K562 (cell line): Measurements from ENCODE around the gene RNF217. TPM values are rescaled to one million over a fixed set of nuclear protein-coding genes. Genes with fewer than 3 reads are reported as not detected.
A peak's percentile ranks its signal among the peaks of the same experiment; 100 is the strongest.

Source experiments
- ARID3B ChIP-seq: fragments of 250-450 bp; sonication (Bioruptor Pico); IDR thresholded peaks from 2 replicates; pipeline ENCODE4 v1.4.0; 2020; ENCODE audit warnings: borderline replicate concordance
- ATF1 ChIP-seq, 2 experiments: fragments of 450-650 bp in 1 of 2; IDR thresholded peaks; 2 replicates each; pipeline ENCODE4 v1.6.1; 2016; ENCODE audit warnings: missing compliant biosample characterization in 1 of 2, missing genetic modification characterization in 1 of 2
- CCNT2 ChIP-seq: IDR thresholded peaks from 2 replicates; pipeline ENCODE4 v1.6.1; 2011; ENCODE audit warnings: borderline replicate concordance, low read depth, mild to moderate bottlenecking, moderate library complexity, mixed read lengths, low read length; ENCODE audit not compliant: insufficient read length; ENCODE audit errors: extremely low read depth
- CHD7 ChIP-seq: fragments of 200-600 bp; sonication (generic); IDR thresholded peaks from one replicate; pipeline ENCODE4 v1.6.1; 2012; ENCODE audit warnings: mild to moderate bottlenecking, low read depth, low read length, inconsistent platforms
- ETS1 ChIP-seq: conservative IDR thresholded peaks from 2 replicates; pipeline ENCODE4 v1.6.1; 2011; ENCODE audit warnings: low read depth, mild to moderate bottlenecking, low read length; ENCODE audit not compliant: control insufficient read depth
- HDAC2 ChIP-seq: fragments of 450-650 bp; IDR thresholded peaks from 2 replicates; pipeline ENCODE4 v1.6.1; 2016; ENCODE audit warnings: mild to moderate bottlenecking
- MCM2 ChIP-seq: fragments of 450-650 bp; IDR thresholded peaks from 2 replicates; pipeline ENCODE4 v1.6.1; 2017; ENCODE audit warnings: low read depth, mild to moderate bottlenecking
- POLR2H ChIP-seq: IDR thresholded peaks from 2 replicates; pipeline ENCODE4 v1.6.1; 2016; ENCODE audit warnings: missing genetic modification characterization, low read depth, mild to moderate bottlenecking, control low read depth, missing compliant biosample characterization, moderate library complexity
- PTTG1 ChIP-seq: fragments of 450-650 bp; IDR thresholded peaks from 2 replicates; pipeline ENCODE4 v1.6.1; 2016; ENCODE audit warnings: low read depth, mild to moderate bottlenecking, missing genetic modification characterization, missing compliant biosample characterization
- TCF7L2 ChIP-seq: fragments of 150-350 bp; IDR thresholded peaks from 2 replicates; pipeline ENCODE4 v1.6.1; 2016; ENCODE audit warnings: low read depth, mild to moderate bottlenecking, low read length, moderate library complexity
- ZBTB2 ChIP-seq: fragments of 450-650 bp; IDR thresholded peaks from 2 replicates; pipeline ENCODE4 v1.6.1; 2016; ENCODE audit warnings: antibody characterized with exemption
- polyA plus RNA-seq, 8 experiments: library from polyadenylated mRNA; depleted of rRNA in 4 of 8; stranded (reverse) in 5 of 8; unstranded in 3 of 8; fragments of >200 nt; fragmentation: Nextera tagmentation in 2 of 8; fragmentation: Illumina TruSeq in 1 of 8; extraction: Ambion mirVana in 2 of 8; extraction: Trizol in 1 of 8; gene quantifications; 2 replicates each; pipeline versions ENCODE4 v1.2.1 to v1.2.3, GENCODE V29; 2011 to 2014; ENCODE audit warnings: inconsistent platforms in 1 of 8, missing spikeins in 1 of 8
- total RNA-seq, 7 experiments: library from RNA; depleted of rRNA in 6 of 7; stranded (reverse); fragments of >200 nt in 6 of 7; fragmentation: Illumina TruSeq in 2 of 7; extraction: Trizol in 2 of 7; gene quantifications; 2 replicates each; pipeline versions ENCODE4 v1.2.1 to v1.2.3, GENCODE V29; 2011 to 2021; ENCODE audit warnings: low replicate concordance in 1 of 7

Gene RNF217
- total and polyA plus RNA-seq, 9 of the 15 experiments (the other 6 are each of a cell fraction or from before 2014, with no cell fraction given): 2.9 to 25.6 (median 12.0) TPM

GRCh38 chr6:125100074-125100652, 137.9 kb downstream of the RNF217 start (continued):
- TF ChIP-seq CHD7 (no peak), POLR2H (no peak), MCM2 (no peak), TCF7L2 (no peak), ATF1 (CRISPR knock-in tag; IDR thresholded peaks at IDR 0.05) (no peak), ATF1 (tag; IDR thresholded peaks at IDR 0.05) (peak; percentile 6; the same call in 1 of the 2 replicates), CCNT2 (no peak), HDAC2 (peak; percentile 53; the same call in 1 of the 2 replicates), ZBTB2 (no peak), PTTG1 (tag) (no peak), ARID3B (CRISPR knock-in tag) (no peak), ETS1 (no peak)
